ENCODE measurements around the gene EHMT1. TPM values are rescaled to one million over a fixed set of nuclear protein-coding genes. Genes with fewer than 3 reads are reported as not detected.

EHMT1 gene
- polyA plus RNA-seq, 3 donors = 10.1 to 46.5 (median 15.0) TPM

- peaks cover 35% of the 10 kb centered on the region for H3K79me2 ChIP-seq (ENCODE audit: insufficient read depth, low read length)
- peaks cover under 1% of the 10 kb centered on the region for H3K4me1 Mint-ChIP-seq
These were observed 109.9 kb downstream of the EHMT1 start for GRCh38 chr9:137728444-137729311.

GRCh38 chr9:137731216-137731946 lies 112.6 kb downstream of the EHMT1 start:
- H3K9me3 Mint-ChIP-seq = peaks cover 26 to 45% (median 38%) of the 10 kb centered on the region in 7 donors
- H3K27me3 ChIP-seq (ENCODE audit: control insufficient read depth in 2 of 2, insufficient read depth in 2 of 2, low read length in 2 of 2) = no peaks in the 10 kb centered on the region
- no peaks in the 10 kb centered on the region for H3K4me1 Mint-ChIP-seq
- no peak overlapping the region for H3K27ac ChIP-seq (ENCODE audit: low read depth in 1 of 2, low read length in 2 of 2)
- no peak overlapping the region for H3K9ac ChIP-seq (ENCODE audit: insufficient read depth, low read length, poor library complexity, severe bottlenecking)
- H3K36me3 Mint-ChIP-seq = peaks cover 81 to 87% of the 10 kb centered on the region in 2 donors
- H3K4me3 Mint-ChIP-seq = no peak overlapping the region
- H3K27ac Mint-ChIP-seq = no peak overlapping the region
- peaks cover 64 to 94% of the 10 kb centered on the region in 2 donors for H3K36me3 ChIP-seq (replicated peaks in 1 of 2; ENCODE audit: control insufficient read depth in 1 of 2, insufficient read depth in 2 of 2, low read length in 2 of 2)
- no peak overlapping the region for H2AFZ ChIP-seq (ENCODE audit: insufficient read depth, low read depth, low read length, poor library complexity, severe bottlenecking)
- H3K4me3 ChIP-seq (replicated peaks in 1 of 3; ENCODE audit: low read depth in 2 of 3, low read length in 3 of 3) = no peak overlapping the region
- H3K79me2 ChIP-seq (ENCODE audit: insufficient read depth, low read length) = peaks cover 12% of the 10 kb centered on the region
- intact Hi-C loops (cut with micrococcal nuclease) = no loop called here
- TF ChIP-seq, protein P1, sequence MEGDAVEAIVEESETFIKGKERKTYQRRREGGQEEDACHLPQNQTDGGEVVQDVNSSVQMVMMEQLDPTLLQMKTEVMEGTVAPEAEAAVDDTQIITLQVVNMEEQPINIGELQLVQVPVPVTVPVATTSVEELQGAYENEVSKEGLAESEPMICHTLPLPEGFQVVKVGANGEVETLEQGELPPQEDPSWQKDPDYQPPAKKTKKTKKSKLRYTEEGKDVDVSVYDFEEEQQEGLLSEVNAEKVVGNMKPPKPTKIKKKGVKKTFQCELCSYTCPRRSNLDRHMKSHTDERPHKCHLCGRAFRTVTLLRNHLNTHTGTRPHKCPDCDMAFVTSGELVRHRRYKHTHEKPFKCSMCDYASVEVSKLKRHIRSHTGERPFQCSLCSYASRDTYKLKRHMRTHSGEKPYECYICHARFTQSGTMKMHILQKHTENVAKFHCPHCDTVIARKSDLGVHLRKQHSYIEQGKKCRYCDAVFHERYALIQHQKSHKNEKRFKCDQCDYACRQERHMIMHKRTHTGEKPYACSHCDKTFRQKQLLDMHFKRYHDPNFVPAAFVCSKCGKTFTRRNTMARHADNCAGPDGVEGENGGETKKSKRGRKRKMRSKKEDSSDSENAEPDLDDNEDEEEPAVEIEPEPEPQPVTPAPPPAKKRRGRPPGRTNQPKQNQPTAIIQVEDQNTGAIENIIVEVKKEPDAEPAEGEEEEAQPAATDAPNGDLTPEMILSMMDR (IDR thresholded peaks at IDR 0.05) = no peak
- peaks cover 3% of the 10 kb centered on the region for H4K20me1 ChIP-seq (ENCODE audit: insufficient read depth, low read length)
- H3K4me2 ChIP-seq (replicated peaks; ENCODE audit: extremely low read depth, low read length, poor library complexity, severe bottlenecking) = no peak overlapping the region
- DNase-seq = no peak
- WGBS (ENCODE audit: insufficient coverage) = over 99% methylated on average over 18 of the region's 18 CpGs
- peaks cover 0 to 2% (median 0%) of the 10 kb centered on the region in 3 donors for H3K27me3 Mint-ChIP-seq (ENCODE audit: low read depth in 3 of 3)
- peaks cover 37 to 43% of the 10 kb centered on the region in 2 donors for H3K9me3 ChIP-seq (replicated peaks in 1 of 2; ENCODE audit: control insufficient read depth in 1 of 2, insufficient read depth in 1 of 2, low read length in 2 of 2)
- no peaks in the 10 kb centered on the region for H3K4me1 ChIP-seq (ENCODE audit: control insufficient read depth in 1 of 2, insufficient read depth in 2 of 2, low read length in 2 of 2)

More at GRCh38 chr9:137728444-137729311, 109.9 kb downstream of the EHMT1 start:
- TF ChIP-seq, protein P1 (IDR thresholded peaks at IDR 0.05) = no peak
- Histone ChIP-seq H3K4me1 (ENCODE audit: control insufficient read depth in 1 of 2, insufficient read depth in 2 of 2, low read length in 2 of 2) (peaks cover 0 to under 1% of the 10 kb centered on the region in 2 donors), H3K27ac (ENCODE audit: low read depth in 1 of 2, low read length in 2 of 2) (no peak overlapping the region), H3K9me3 (replicated peaks in 1 of 2; ENCODE audit: control insufficient read depth in 1 of 2, insufficient read depth in 1 of 2, low read length in 2 of 2) (peaks cover 31 to 53% of the 10 kb centered on the region in 2 donors), H4K20me1 (ENCODE audit: insufficient read depth, low read length) (peaks cover 29% of the 10 kb centered on the region), H3K27me3 (ENCODE audit: control insufficient read depth in 2 of 2, insufficient read depth in 2 of 2, low read length in 2 of 2) (no peaks in the 10 kb centered on the region), H3K4me2 (replicated peaks; ENCODE audit: extremely low read depth, low read length, poor library complexity, severe bottlenecking) (no peak overlapping the region), H3K4me3 (replicated peaks in 1 of 3; ENCODE audit: low read depth in 2 of 3, low read length in 3 of 3) (no peak overlapping the region), H3K9ac (ENCODE audit: insufficient read depth, low read length, poor library complexity, severe bottlenecking) (no peak overlapping the region), H3K36me3 (replicated peaks in 1 of 2; ENCODE audit: control insufficient read depth in 1 of 2, insufficient read depth in 2 of 2, low read length in 2 of 2) (peaks cover 70 to 100% of the 10 kb centered on the region in 2 donors), H2AFZ (ENCODE audit: insufficient read depth, low read depth, low read length, poor library complexity, severe bottlenecking) (no peak overlapping the region)
- intact Hi-C loops (cut with micrococcal nuclease) = no loop called here
- DNase-seq = no peak
- H3K27ac Mint-ChIP-seq = no peak overlapping the region
- peaks cover 87 to 91% of the 10 kb centered on the region in 2 donors for H3K36me3 Mint-ChIP-seq
- peaks cover 22 to 56% (median 37%) of the 10 kb centered on the region in 7 donors for H3K9me3 Mint-ChIP-seq
- H3K4me3 Mint-ChIP-seq = no peak overlapping the region
- peaks cover 0 to 1% (median 0%) of the 10 kb centered on the region in 3 donors for H3K27me3 Mint-ChIP-seq (ENCODE audit: low read depth in 3 of 3)
- WGBS (ENCODE audit: insufficient coverage) = 99% methylated on average over 14 of the region's 20 CpGs
